Central memory CD8-positive, alpha-beta T cell (primary cell): ENCODE data around the gene FAM50B.

ENCODE experiments used
- ATAC-seq: fragments of 150-1000 bp; cut with Tn5 transposase; replicated peaks from 2 replicates; pipeline ENCODE4 v1.10.0; 2022; ENCODE audit warnings: mild to moderate bottlenecking, moderate FRiP score, moderate number of reproducible peaks; ENCODE audit not compliant: poor library complexity, severe bottlenecking; ENCODE audit errors: extremely low read depth
- DNase-seq, 2 donors: peaks; one replicate each; pipeline ENCODE4 v3.0.0; 2021; ENCODE audit warnings: low spot score in 2 of 2
- H3K27ac Mint-ChIP-seq: one replicate; pipeline ENCODE4 v1.8.0; 2022; ENCODE audit warnings: low read depth, mild to moderate bottlenecking, moderate library complexity, mixed read lengths
- H3K27me3 Mint-ChIP-seq: one replicate; pipeline ENCODE4 v1.8.0; 2022; ENCODE audit warnings: mixed read lengths
- H3K36me3 Mint-ChIP-seq: one replicate; pipeline ENCODE4 v1.8.0; 2022; ENCODE audit warnings: mild to moderate bottlenecking, moderate library complexity, mixed read lengths; ENCODE audit not compliant: insufficient read depth
- H3K4me1 Mint-ChIP-seq: one replicate; pipeline ENCODE4 v1.8.0; 2022; ENCODE audit warnings: mixed read lengths
- H3K4me3 Mint-ChIP-seq: one replicate; pipeline ENCODE4 v1.8.0; 2022; ENCODE audit warnings: mild to moderate bottlenecking, moderate library complexity, mixed read lengths
- H3K9me3 Mint-ChIP-seq: one replicate; pipeline ENCODE4 v1.8.0; 2022; ENCODE audit warnings: mixed read lengths

FAM50B gene

GRCh38 chr6:3872370-3872854, 23.2 kb downstream of the FAM50B start:
- H3K27ac Mint-ChIP-seq: no peak overlapping the region
- peaks cover 13% of the 10 kb centered on the region for H3K4me1 Mint-ChIP-seq
- ATAC-seq: no peak
- DNase-seq: no peak
- no peaks in the 10 kb centered on the region for H3K27me3 Mint-ChIP-seq
- no peaks in the 10 kb centered on the region for H3K36me3 Mint-ChIP-seq
- H3K9me3 Mint-ChIP-seq: no peaks in the 10 kb centered on the region
- H3K4me3 Mint-ChIP-seq: no peak overlapping the region

- H3K36me3 Mint-ChIP-seq: no peaks in the 10 kb centered on the region
- H3K4me1 Mint-ChIP-seq: peaks cover 8% of the 10 kb centered on the region
- no peak for DNase-seq
- no peak overlapping the region for H3K4me3 Mint-ChIP-seq
- H3K27me3 Mint-ChIP-seq: no peaks in the 10 kb centered on the region
- ATAC-seq: no peak
- H3K27ac Mint-ChIP-seq: no peak overlapping the region
- H3K9me3 Mint-ChIP-seq: no peaks in the 10 kb centered on the region
Observed at GRCh38 chr6:3873051-3873450, 23.9 kb downstream of the FAM50B start.

DNA sequence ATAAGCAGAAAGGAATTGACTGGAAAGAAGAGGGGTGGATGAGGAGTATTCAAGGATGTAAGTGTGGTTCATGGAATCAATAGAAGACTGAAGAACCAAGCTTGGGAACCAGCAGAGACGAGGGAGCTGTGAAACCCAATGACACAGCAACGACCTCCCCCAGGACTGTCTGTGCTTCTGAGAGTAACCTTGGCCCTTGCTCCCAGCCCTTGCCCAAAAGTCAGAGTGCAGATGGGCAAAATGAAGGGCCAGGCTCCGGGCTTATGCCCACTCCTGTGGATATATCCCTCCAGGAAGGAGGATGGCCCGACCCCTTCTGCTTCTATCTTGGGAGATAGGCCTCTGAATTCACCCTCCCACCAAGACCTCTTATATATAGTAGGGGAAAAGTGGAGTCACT, 24.9 kb downstream of the FAM50B start:
- DNase-seq: no peak
- no peak overlapping the region for H3K4me3 Mint-ChIP-seq
- H3K9me3 Mint-ChIP-seq: no peaks in the 10 kb centered on the region
- H3K27ac Mint-ChIP-seq: no peak overlapping the region
- ATAC-seq: no peak
- H3K27me3 Mint-ChIP-seq: peaks cover 6% of the 10 kb centered on the region
- H3K4me1 Mint-ChIP-seq: peaks cover 7% of the 10 kb centered on the region
- H3K36me3 Mint-ChIP-seq: no peaks in the 10 kb centered on the region

DNA sequence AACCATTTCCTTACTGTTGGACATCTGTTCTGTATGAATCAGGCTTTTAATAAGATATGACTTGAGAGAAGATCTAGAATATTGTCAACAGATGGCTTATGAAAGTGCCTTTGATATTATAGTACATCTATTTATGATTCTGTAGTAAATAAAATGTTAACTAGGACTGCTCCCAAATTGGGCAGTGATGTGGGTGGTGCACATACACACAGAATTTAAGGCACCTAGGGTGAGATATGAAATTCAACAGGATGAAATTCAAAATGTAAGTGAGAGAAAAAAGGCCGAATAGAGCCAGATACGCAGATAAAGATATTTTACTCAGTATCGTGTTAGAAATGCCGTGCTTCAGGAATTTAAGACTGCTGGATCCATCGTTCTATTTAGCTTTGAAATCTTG, 26.3 kb downstream of the FAM50B start:
- H3K36me3 Mint-ChIP-seq: peaks cover 1% of the 10 kb centered on the region
- no peaks in the 10 kb centered on the region for H3K9me3 Mint-ChIP-seq
- DNase-seq (no peak), ATAC-seq (no peak)
- no peaks in the 10 kb centered on the region for H3K4me1 Mint-ChIP-seq
- H3K27me3 Mint-ChIP-seq: peaks cover 15% of the 10 kb centered on the region
- H3K27ac Mint-ChIP-seq: no peak overlapping the region
- H3K4me3 Mint-ChIP-seq: no peak overlapping the region

DNA sequence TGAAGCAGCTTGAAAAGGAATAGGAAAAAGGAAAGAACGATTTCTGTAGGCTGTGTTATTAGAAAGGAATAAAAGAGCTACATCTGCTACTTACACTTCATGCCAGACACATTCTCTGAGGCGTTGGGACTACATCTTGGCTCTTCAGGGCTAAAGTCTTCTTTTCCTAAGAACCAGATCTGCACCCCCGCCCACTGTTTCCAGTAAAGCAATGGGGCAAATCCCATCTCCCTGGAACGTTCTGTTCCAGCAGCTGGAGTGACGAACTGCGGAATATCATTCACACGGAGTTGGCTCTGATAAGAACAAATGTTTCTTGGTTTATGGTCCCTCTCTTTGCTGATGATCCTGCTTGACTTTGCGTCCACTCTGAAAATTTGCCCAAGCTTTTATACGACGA, 26.9 kb downstream of the FAM50B start:
- Mint-ChIP-seq H3K4me1 (no peaks in the 10 kb centered on the region), H3K9me3 (no peaks in the 10 kb centered on the region), H3K36me3 (peaks cover 1% of the 10 kb centered on the region), H3K27me3 (peaks cover 21% of the 10 kb centered on the region), H3K27ac (no peak overlapping the region), H3K4me3 (no peak overlapping the region)
- ATAC-seq (no peak), DNase-seq (no peak)

- Mint-ChIP-seq H3K27me3 (peaks cover 28% of the 10 kb centered on the region), H3K9me3 (no peaks in the 10 kb centered on the region), H3K4me3 (no peak overlapping the region), H3K4me1 (no peaks in the 10 kb centered on the region), H3K36me3 (peaks cover 1% of the 10 kb centered on the region), H3K27ac (no peak overlapping the region)
- DNase-seq (no peak), ATAC-seq (no peak)
Observed at GRCh38 chr6:3876866-3877265, 27.7 kb downstream of the FAM50B start.

GRCh38 chr6:3878048-3878666, 29.0 kb downstream of the FAM50B start:
- Mint-ChIP-seq H3K27ac (no peak overlapping the region), H3K36me3 (peaks cover 1% of the 10 kb centered on the region), H3K4me1 (no peaks in the 10 kb centered on the region), H3K9me3 (no peaks in the 10 kb centered on the region), H3K4me3 (no peak overlapping the region), H3K27me3 (peaks cover 38% of the 10 kb centered on the region)
- DNase-seq: no peak
- no peak for ATAC-seq

GRCh38 chr6:3879194-3879952, 30.2 kb downstream of the FAM50B start:
- Mint-ChIP-seq H3K4me1 (no peaks in the 10 kb centered on the region), H3K36me3 (peaks cover 1% of the 10 kb centered on the region), H3K4me3 (no peak overlapping the region), H3K27me3 (peaks cover 38% of the 10 kb centered on the region), H3K9me3 (no peaks in the 10 kb centered on the region), H3K27ac (no peak overlapping the region)
- ATAC-seq: no peak
- no peak for DNase-seq

DNA sequence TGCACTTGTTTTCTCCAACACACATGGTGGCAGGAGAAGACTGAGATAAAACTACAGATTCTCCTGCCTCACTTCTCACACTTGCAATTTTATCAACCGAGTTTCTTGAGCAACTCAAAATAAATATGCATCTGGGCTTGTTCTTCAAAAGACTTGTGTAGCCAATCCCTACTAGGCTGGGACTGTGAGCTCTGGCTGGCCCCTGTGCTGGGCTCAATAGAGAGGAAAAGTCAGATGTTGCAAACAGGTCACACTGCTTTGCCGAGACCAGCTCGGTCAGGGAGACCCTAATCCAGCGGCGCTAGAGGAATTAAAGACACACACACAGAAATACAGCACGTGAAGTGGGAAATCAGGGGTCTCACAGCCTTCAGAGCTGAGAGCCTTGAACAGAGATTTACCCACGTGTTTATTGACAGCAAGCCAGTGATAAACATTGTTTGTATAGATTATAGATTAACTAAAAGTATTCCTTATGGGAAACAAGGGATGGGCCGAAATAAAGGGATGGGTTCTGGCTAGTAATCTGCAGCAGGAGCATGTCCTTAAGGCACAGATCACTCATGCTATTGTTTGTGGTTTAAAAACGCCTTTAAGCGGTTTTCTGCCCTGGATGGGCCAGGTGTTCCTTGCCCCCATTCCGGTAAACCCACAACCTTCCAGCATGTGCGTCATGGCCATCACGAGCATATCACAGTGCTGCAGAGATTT, 32.7 kb downstream of the FAM50B start:
- H3K9me3 Mint-ChIP-seq: no peaks in the 10 kb centered on the region
- no peak overlapping the region for H3K4me3 Mint-ChIP-seq
- H3K36me3 Mint-ChIP-seq: peaks cover 1% of the 10 kb centered on the region
- peaks cover 38% of the 10 kb centered on the region for H3K27me3 Mint-ChIP-seq
- no peak overlapping the region for H3K27ac Mint-ChIP-seq
- H3K4me1 Mint-ChIP-seq: no peaks in the 10 kb centered on the region
- no peak for ATAC-seq
- DNase-seq: no peak

GRCh38 chr6:3882431-3882830, 33.3 kb downstream of the FAM50B start:
- ATAC-seq (no peak), DNase-seq (no peak)
- Mint-ChIP-seq H3K4me1 (no peaks in the 10 kb centered on the region), H3K36me3 (peaks cover 1% of the 10 kb centered on the region), H3K4me3 (no peak overlapping the region), H3K27me3 (peaks cover 38% of the 10 kb centered on the region), H3K9me3 (no peaks in the 10 kb centered on the region), H3K27ac (no peak overlapping the region)

GRCh38 chr6:3882866-3883265, 33.7 kb downstream of the FAM50B start:
- Mint-ChIP-seq H3K36me3 (peaks cover 1% of the 10 kb centered on the region), H3K4me1 (no peaks in the 10 kb centered on the region), H3K27me3 (peaks cover 38% of the 10 kb centered on the region), H3K9me3 (no peaks in the 10 kb centered on the region), H3K27ac (no peak overlapping the region), H3K4me3 (no peak overlapping the region)
- DNase-seq (no peak), ATAC-seq (no peak)

DNA sequence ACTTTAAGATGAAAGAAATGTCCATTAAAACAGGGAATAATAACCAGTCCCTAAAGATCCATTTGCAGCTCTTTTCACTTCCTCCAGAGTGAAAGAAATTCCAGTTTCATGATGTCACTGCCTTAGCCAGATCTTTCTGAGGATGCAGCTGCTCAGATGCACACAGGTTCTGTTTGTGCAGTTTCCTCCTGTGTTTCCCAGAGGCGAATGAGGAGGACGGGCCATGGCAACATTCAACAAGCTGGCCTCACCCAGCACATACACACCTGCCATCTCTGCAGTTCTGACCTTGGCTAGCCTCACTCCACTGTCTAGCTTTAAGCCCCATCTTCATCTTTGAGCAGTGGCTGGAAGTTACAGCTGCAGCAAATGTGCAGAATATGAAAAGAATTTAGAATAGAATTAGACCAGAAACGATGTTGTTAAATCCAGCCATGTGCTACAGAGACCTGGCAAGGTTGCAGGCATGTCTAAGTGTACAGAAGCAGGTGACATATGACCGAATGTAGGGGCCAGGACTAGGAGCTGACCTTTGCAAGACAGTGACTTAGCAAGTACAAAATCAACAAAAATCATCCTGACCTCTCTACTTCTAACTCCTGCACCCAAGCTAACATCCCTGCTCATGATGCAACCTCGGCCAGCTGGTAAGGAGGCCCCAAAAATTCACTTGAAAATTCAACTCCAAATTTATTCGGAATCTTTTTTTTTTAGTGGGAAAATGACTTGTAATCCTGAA, 35.0 kb downstream of the FAM50B start:
- H3K4me3 Mint-ChIP-seq: no peak overlapping the region
- H3K4me1 Mint-ChIP-seq: no peaks in the 10 kb centered on the region
- peaks cover 1% of the 10 kb centered on the region for H3K36me3 Mint-ChIP-seq
- DNase-seq (no peak), ATAC-seq (no peak)
- no peaks in the 10 kb centered on the region for H3K9me3 Mint-ChIP-seq
- no peak overlapping the region for H3K27ac Mint-ChIP-seq
- peaks cover 31% of the 10 kb centered on the region for H3K27me3 Mint-ChIP-seq
